Peyer's patch (tissue), 4 donors: ENCODE data around the gene GDF11.

ENCODE experiments used
- POLR2A ChIP-seq, 2 donors: fragments of 450-650 bp; IDR thresholded peaks; one replicate each; pipeline ENCODE4 v1.5.1; 2017; ENCODE audit warnings: antibody characterized with exemption in 2 of 2, mild to moderate bottlenecking in 2 of 2, moderate library complexity in 2 of 2
- TF ChIP-seq, protein P1 (sequence below), 6 experiments: fragments of 450-650 bp in 4 of 6; fragments of 200-600 bp in 2 of 6; sonication (generic) in 1 of 6; IDR thresholded peaks; one replicate each; pipeline ENCODE4 v1.5.1; 2017 to 2019; ENCODE audit warnings: antibody characterized with exemption in 6 of 6, mild to moderate bottlenecking in 3 of 6, moderate library complexity in 1 of 6

- TF ChIP-seq, protein P1, sequence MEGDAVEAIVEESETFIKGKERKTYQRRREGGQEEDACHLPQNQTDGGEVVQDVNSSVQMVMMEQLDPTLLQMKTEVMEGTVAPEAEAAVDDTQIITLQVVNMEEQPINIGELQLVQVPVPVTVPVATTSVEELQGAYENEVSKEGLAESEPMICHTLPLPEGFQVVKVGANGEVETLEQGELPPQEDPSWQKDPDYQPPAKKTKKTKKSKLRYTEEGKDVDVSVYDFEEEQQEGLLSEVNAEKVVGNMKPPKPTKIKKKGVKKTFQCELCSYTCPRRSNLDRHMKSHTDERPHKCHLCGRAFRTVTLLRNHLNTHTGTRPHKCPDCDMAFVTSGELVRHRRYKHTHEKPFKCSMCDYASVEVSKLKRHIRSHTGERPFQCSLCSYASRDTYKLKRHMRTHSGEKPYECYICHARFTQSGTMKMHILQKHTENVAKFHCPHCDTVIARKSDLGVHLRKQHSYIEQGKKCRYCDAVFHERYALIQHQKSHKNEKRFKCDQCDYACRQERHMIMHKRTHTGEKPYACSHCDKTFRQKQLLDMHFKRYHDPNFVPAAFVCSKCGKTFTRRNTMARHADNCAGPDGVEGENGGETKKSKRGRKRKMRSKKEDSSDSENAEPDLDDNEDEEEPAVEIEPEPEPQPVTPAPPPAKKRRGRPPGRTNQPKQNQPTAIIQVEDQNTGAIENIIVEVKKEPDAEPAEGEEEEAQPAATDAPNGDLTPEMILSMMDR (IDR thresholded peaks at IDR 0.05), result no peak
- TF ChIP-seq POLR2A (IDR thresholded peaks at IDR 0.05), result no peak
These were observed 48.8 kb upstream of the GDF11 start for GRCh38 chr12:55694188-55694515.
